22Rv1 (cell line): ENCODE measurements around the gene TYRP1.

Source experiments
- ZFX ChIP-seq: fragments of 450-650 bp; IDR thresholded peaks from 2 replicates; pipeline ENCODE4 v1.6.1; 2017; ENCODE audit warnings: antibody characterized with exemption, borderline replicate concordance
- TF ChIP-seq, protein P1 (sequence below): fragments of 450-650 bp; IDR thresholded peaks from 2 replicates; pipeline ENCODE4 v1.5.1; 2017; ENCODE audit warnings: mild to moderate bottlenecking

DNA sequence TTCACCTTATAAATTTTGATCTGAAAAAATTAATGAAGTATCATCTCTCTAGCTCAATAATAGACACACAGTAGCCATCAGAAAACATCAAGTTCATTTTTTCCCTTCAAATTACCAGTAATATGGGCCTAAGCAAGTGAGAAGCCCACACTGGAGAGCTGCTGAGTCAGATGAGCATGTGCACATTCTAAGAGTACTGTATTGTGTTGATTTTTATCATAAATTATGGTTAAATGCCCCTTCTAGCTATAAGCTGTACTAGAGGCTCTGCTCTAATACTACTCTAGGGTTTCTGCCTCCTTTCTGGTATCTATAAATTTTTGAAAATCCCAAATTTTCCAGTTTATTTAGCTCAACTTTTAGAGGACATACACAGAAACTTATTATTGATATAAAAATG lies 42.1 kb upstream of the TYRP1 start:
- TF ChIP-seq, protein P1, sequence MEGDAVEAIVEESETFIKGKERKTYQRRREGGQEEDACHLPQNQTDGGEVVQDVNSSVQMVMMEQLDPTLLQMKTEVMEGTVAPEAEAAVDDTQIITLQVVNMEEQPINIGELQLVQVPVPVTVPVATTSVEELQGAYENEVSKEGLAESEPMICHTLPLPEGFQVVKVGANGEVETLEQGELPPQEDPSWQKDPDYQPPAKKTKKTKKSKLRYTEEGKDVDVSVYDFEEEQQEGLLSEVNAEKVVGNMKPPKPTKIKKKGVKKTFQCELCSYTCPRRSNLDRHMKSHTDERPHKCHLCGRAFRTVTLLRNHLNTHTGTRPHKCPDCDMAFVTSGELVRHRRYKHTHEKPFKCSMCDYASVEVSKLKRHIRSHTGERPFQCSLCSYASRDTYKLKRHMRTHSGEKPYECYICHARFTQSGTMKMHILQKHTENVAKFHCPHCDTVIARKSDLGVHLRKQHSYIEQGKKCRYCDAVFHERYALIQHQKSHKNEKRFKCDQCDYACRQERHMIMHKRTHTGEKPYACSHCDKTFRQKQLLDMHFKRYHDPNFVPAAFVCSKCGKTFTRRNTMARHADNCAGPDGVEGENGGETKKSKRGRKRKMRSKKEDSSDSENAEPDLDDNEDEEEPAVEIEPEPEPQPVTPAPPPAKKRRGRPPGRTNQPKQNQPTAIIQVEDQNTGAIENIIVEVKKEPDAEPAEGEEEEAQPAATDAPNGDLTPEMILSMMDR: no peak
- no peak for TF ChIP-seq ZFX
